Measurements from ENCODE around the gene KRT80.

DNA sequence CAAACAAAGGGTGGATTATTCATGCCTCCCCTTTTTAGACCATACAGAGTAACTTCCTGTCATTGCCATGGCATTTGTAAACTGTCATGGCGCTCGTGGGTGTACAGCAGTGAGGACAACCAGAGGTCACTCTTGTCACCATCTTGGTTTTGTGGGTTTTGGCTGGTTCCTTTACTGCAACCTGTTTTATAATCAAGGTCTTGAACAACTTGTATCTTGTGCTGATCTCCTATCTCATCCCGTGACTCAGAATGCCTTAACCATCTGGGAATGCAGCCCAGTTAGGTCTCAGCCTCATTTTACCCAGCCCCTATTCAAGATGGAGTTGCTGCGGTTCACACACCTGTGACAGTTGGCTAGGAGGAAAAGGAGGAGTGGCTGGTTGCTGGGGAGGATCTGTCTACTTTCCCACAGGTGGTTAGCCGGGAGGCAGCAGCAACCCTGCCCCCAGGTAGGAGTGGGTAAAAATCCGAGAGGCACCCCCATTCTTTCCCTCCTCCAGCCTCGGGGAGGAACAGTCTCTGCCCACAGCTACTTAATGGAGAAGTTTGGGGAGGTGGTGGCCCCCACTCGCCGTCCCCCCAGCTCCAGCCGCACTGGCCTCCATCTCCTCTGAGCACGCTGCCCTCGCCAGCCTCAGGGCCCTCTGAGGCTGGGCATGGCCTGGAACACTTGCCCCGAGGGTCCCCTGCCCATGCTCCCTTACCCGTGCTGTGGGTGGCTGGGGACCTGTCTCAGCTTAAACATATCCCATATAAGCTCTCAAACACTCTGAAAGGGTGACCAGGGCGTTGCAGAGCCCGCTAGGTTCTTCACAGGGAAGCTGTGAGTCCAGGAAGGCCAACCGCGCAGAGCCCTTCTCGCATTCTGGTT is 70.6 kb downstream of the KRT80 start:
- no peak for TF ChIP-seq POLR2A (IDR thresholded peaks at IDR 0.05; ENCODE audit: low read length)
- no peak for TF ChIP-seq GATA1 (IDR thresholded peaks at IDR 0.05; ENCODE audit: low read depth, low read length)

Data from erythroblast (primary cell).